NB4 (cell line): ENCODE measurements around the gene ALDH3A2.

Experiments used
- MYC ChIP-seq: IDR thresholded peaks from 2 replicates; pipeline ENCODE4 v1.6.1; 2011; ENCODE audit warnings: low read depth, low read length
- POLR2A ChIP-seq: IDR thresholded peaks from 2 replicates; pipeline ENCODE4 v1.6.1; 2011; ENCODE audit warnings: mild to moderate bottlenecking; ENCODE audit not compliant: insufficient read length; ENCODE audit errors: extremely low read depth
- TF ChIP-seq, protein P1 (sequence below): IDR thresholded peaks from one replicate; pipeline ENCODE4 v1.5.1; 2012; ENCODE audit warnings: low read depth, low read length

DNA sequence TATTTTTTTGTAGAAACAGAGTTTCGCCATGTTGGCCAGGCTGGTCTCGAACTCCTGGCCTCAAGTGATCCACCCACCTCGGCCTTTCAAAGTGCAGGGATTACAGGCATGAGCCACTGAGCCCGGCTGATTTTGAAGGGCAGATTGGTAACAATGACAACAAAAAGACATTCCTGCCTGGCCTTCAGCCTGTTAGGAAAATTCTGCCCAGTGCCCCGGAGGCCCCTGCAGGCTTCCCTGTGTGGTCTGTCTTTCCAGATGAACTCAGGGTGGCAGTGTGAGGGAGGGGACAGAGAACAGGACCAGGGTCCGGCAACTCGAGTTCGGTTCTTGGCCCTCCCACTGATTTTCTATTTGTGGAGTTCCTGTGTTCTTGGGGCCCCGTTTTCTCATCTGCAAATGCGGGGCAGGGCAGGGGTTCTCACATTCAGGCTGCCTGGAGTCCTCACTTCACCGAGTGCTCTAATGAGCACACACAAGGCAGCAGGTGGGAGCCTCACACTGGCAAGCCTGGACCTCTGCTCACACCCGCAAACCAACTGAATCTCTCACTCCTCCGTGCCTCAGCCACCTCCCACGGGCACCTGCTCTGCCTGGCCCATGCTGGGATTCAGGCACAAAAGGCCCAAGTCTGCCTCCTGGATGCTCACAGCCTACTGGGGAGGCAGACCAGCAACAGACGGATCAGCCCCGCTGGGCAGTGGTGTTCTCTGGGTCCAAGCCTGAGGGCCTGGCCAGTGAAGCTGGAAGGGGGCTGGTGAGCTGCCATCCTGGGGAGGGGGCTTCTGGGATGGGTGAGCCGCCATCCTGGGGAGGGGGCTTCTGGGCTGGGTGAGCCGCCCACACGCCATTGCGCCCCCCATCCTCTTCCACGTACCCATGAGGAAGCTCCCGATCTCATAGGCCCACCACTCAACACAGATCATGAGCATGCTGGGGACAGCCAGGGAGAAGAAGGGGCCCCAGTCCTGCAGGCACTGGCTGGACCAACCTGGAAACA is 57.5 kb downstream of the ALDH3A2 start:
- TF ChIP-seq POLR2A (no peak), MYC (no peak)
- TF ChIP-seq, protein P1, sequence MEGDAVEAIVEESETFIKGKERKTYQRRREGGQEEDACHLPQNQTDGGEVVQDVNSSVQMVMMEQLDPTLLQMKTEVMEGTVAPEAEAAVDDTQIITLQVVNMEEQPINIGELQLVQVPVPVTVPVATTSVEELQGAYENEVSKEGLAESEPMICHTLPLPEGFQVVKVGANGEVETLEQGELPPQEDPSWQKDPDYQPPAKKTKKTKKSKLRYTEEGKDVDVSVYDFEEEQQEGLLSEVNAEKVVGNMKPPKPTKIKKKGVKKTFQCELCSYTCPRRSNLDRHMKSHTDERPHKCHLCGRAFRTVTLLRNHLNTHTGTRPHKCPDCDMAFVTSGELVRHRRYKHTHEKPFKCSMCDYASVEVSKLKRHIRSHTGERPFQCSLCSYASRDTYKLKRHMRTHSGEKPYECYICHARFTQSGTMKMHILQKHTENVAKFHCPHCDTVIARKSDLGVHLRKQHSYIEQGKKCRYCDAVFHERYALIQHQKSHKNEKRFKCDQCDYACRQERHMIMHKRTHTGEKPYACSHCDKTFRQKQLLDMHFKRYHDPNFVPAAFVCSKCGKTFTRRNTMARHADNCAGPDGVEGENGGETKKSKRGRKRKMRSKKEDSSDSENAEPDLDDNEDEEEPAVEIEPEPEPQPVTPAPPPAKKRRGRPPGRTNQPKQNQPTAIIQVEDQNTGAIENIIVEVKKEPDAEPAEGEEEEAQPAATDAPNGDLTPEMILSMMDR, result no peak
